Epithelial cell of esophagus (primary cell): Measurements from ENCODE around the gene C1QTNF12.

ENCODE experiments used
- DNase-seq: peaks from one replicate; pipeline ENCODE4 v3.0.0; 2010; ENCODE audit warnings: low read depth
- H3K4me3 ChIP-seq: 2 replicates; pipeline ENCODE4 v1.5.1; 2011; ENCODE audit warnings: mild to moderate bottlenecking, low read length, control low read depth
- TF ChIP-seq, protein P1 (sequence below): IDR thresholded peaks from 2 replicates; pipeline ENCODE4 v1.5.1; 2011; ENCODE audit warnings: low read depth, mild to moderate bottlenecking, low read length, control low read depth, inconsistent platforms; ENCODE audit not compliant: insufficient read depth; ENCODE audit errors: missing control alignments

C1QTNF12 gene

DNA sequence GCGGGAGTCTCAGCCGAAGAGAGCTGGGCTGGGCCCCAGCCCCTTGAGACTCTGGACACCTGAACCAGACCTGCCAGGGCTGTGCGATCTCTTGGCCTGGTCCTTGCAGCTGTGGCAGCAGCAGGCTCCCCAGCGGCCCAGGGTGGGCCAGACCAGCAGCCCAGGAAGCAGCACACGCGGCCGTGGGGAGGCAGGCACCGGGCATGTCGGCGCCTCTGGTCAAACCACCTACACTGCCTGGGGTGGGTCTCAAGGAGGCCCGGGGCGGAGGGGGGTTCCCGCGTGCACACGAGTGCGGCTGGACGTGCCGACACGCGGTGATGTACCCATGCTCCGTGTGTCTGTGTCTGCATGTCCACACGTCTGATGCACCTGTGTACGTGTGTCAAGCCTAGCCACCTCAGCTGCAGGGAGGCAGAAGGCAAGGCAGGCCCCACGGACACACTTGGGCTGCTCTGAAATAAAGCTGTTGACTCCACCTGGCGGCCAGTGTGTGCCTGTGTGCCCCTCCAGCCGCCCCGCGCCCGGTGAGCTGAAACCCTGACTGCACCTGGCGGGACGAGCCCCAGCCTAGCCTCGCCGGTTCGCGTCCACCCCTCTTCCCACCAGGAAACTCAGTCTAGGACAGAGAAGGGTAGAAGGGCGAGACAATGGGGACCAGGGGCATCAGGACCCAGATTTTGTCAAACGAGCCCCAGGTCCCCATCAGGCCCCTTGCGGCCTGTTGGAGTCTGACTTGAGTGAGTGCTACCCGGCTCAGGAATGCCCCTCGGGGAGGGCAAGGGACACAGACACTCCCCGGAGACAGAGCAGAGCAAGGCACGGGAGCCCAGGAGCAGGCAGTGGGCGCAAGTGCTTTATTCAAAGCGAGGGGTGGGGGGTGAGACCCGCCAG, 45.3 kb upstream of the C1QTNF12 start:
- no peak overlapping the region for H3K4me3 ChIP-seq
- peak; percentile 86 for DNase-seq
- TF ChIP-seq, protein P1, sequence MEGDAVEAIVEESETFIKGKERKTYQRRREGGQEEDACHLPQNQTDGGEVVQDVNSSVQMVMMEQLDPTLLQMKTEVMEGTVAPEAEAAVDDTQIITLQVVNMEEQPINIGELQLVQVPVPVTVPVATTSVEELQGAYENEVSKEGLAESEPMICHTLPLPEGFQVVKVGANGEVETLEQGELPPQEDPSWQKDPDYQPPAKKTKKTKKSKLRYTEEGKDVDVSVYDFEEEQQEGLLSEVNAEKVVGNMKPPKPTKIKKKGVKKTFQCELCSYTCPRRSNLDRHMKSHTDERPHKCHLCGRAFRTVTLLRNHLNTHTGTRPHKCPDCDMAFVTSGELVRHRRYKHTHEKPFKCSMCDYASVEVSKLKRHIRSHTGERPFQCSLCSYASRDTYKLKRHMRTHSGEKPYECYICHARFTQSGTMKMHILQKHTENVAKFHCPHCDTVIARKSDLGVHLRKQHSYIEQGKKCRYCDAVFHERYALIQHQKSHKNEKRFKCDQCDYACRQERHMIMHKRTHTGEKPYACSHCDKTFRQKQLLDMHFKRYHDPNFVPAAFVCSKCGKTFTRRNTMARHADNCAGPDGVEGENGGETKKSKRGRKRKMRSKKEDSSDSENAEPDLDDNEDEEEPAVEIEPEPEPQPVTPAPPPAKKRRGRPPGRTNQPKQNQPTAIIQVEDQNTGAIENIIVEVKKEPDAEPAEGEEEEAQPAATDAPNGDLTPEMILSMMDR: peak; percentile 71

- TF ChIP-seq, protein P1: no peak
- H3K4me3 ChIP-seq: no peak overlapping the region
- DNase-seq: no peak
These were observed 44.6 kb upstream of the C1QTNF12 start for GRCh38 chr1:1291023-1291528.

DNA sequence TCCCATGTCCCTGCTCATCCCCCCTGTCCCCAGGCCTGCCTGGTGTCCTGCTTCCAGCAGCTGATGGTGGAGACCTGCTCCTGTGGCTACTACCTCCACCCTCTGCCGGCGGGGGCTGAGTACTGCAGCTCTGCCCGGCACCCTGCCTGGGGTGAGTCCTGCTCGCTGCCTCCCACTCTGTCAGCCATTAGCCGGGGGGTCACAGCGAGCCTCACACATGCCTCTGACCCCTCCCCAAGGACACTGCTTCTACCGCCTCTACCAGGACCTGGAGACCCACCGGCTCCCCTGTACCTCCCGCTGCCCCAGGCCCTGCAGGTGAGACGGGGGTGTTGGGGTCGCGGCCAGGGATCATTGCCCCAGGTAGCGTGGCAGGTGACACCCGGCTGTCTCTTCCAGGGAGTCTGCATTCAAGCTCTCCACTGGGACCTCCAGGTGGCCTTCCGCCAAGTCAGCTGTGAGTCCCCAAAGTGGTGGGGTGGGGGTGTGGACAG, 43.8 kb upstream of the C1QTNF12 start:
- TF ChIP-seq, protein P1: peak; percentile 62
- H3K4me3 ChIP-seq: no peak overlapping the region
- peak; percentile 55 for DNase-seq

DNA sequence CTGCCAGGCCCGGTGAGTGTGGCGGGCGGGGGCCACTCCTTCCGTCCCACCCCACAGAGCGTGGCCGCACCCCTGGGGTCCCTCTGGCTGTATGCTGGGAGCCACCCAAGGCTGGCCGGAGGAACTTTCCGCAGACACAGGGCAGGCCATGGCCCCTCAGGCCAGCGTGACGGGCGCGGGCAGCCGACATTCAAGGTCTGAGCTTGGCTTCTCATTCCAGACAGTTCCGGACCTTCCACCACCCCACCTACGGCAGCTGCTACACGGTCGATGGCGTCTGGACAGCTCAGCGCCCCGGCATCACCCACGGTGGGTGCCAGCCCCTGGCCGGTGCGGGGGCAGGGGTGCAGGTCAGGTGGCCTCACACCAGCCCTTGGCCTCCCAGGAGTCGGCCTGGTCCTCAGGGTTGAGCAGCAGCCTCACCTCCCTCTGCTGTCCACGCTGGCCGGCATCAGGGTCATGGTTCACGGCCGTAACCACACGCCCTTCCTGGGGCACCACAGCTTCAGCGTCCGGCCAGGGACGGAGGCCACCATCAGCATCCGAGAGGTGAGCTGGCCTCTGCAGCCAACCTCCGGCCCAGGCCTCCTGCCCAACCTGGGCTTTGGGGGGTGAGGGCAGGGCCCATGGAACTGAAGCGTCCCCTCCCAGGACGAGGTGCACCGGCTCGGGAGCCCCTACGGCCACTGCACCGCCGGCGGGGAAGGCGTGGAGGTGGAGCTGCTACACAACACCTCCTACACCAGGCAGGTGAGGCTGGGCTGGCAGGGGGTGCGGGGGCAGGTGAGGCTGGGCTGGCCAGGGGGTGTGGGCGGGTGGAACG, 41.0 kb upstream of the C1QTNF12 start:
- TF ChIP-seq, protein P1: no peak
- no peak for DNase-seq
- no peak overlapping the region for H3K4me3 ChIP-seq

DNA sequence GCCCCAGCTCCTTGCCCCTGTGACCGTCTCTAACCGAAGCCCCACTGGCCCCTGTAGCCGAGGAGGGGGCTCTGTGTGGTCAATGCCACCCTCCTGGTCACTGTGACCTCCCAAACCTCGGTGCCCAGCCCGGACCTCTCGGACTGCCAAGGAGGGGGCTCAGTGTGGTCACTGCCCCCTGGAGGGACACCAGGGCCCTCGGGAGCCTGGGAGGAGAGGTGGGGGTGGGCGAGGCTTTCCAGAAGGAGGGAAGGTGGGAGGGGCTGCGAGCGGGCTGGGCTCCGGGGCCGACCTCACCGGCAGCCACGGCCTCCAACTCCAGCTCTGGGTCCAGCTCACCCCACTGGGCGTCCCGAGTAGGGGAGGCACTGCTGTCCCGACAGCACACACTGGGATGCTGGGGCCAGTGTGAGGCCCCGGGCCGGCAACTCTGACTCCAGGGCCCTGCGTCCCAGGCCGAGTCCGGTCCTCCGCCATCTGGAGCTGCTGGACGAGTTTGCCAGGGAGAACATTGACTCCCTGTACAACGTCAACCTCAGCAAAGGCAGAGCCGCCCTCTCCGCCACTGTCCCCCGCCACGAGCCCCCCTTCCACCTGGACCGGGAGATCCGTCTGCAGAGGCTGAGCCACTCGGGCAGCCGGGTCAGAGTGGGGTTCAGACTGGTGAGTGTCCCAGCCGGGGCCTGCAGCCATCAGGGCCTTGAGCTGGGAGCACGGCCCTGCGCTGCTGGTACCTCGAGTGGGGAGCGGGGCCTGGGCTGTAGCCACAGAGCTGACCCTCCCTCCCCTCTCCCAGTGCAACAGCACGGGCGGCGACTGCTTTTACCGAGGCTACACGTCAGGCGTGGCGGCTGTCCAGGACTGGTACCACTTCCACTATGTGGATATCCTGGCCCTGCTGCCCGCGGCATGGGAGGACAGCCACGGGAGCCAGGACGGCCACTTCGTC, 40.1 kb upstream of the C1QTNF12 start:
- no peak for DNase-seq
- H3K4me3 ChIP-seq: no peak overlapping the region
- TF ChIP-seq, protein P1: no peak

- H3K4me3 ChIP-seq: no peak overlapping the region
- TF ChIP-seq, protein P1: no peak
- DNase-seq: no peak
These were observed 39.2 kb upstream of the C1QTNF12 start for GRCh38 chr1:1285611-1286311.
